ENCODE data around the gene IQSEC2. TPM values are rescaled to one million over a fixed set of nuclear protein-coding genes. Genes with fewer than 3 reads are reported as not detected.

Gene IQSEC2

DNA sequence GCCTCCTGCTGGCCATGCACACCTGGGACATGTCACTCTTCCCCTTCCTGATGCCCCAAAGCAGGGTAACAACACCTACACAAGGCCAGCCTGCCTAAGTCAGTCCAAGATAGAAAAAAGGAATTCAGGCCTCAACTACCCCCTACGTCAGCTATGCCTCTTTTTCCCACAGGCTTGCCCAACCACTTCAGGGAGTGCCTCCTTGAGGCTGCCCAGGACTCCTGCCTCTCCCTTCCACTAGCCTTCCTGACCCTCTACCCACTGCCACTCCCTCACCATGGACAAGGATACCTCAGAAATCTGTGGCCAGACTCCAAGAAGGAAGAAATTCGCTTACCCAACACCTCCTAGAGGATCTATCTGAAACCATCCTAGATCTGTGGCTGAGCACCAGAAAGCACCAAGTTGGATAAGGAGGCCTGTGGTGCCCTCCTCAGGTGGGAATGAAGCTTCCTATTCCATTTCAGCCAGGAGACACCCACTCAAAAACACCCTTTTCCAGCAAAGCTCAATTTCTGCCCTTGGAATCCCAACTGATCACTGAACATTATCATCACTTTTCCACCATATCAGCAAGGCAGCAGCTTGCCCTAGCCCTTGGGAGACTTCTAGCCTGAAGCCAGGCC lies 58.2 kb downstream of the IQSEC2 start:
- Histone ChIP-seq H3K27me3 (ENCODE audit: insufficient read depth, low read length, poor library complexity) (no peaks in the 10 kb centered on the region), H4K5ac (ENCODE audit: low read length) (no peak overlapping the region), H2BK15ac (replicated peaks; ENCODE audit: low read depth) (no peak overlapping the region), H3K9ac (ENCODE audit: low read length) (peak overlapping the region; percentile 90), H3K18ac (ENCODE audit: low read length) (no peak overlapping the region), H2BK5ac (ENCODE audit: low read length) (no peak overlapping the region), H3K4me1 (ENCODE audit: control insufficient read depth, low read depth, low read length) (no peaks in the 10 kb centered on the region), H3K4me3 (ENCODE audit: low read length) (no peak overlapping the region), H2BK120ac (ENCODE audit: low read depth, low read length) (no peak overlapping the region), H3K36me3 (ENCODE audit: control insufficient read depth, insufficient read depth, low read length) (no peaks in the 10 kb centered on the region), H3K4me2 (ENCODE audit: low read length) (peak overlapping the region; percentile 43), H2AK5ac (ENCODE audit: low read length) (no peak overlapping the region), H3K4ac (ENCODE audit: low read depth, low read length) (no peak overlapping the region), H3K27ac (ENCODE audit: low read depth, low read length) (no peak overlapping the region), H4K8ac (ENCODE audit: low read depth, low read length) (no peak overlapping the region), H3K79me2 (ENCODE audit: control insufficient read depth, insufficient read depth, low read length) (peaks cover 43% of the 10 kb centered on the region), H3K79me1 (ENCODE audit: low read length) (peaks cover 2% of the 10 kb centered on the region), H3K56ac (ENCODE audit: low read length) (peak overlapping the region; percentile 98), H3K23ac (ENCODE audit: low read length) (no peak overlapping the region)
- peak; percentile 27 for DNase-seq
- WGBS (ENCODE audit: extremely low coverage, insufficient coverage, low lambda C conversion rate) = no CpG with 5 or more reads among the region's 2 CpGs

Small RNAs within 50 kb of the gene (small RNA-seq; reads per million reads assigned to genes)
- not detected for gene RF00019 (ENCODE audit: insufficient read depth)
